Astrocyte (in vitro differentiated cells and primary cell): ENCODE results near the gene GPSM3. TPM values are rescaled to one million over a fixed set of nuclear protein-coding genes. Genes with fewer than 3 reads are reported as not detected.

Experiments
- DNase-seq: peaks from one replicate; pipeline ENCODE4 v3.0.0-alpha.2; 2010; ENCODE audit warnings: low read depth
- FAIRE-seq: peaks from 2 replicates; lab custom pipeline; 2011; peaks lifted over from hg19 to GRCh38; lab: Jason Lieb, UNC
- H2AFZ ChIP-seq: 2 replicates; pipeline ENCODE4 v1.6.0; 2012; ENCODE audit warnings: low read depth, low read length, inconsistent platforms
- H3K27ac ChIP-seq: 2 replicates; pipeline ENCODE4 v1.5.1; 2011; ENCODE audit warnings: low read depth, low read length, inconsistent platforms
- H3K27me3 ChIP-seq: 2 replicates; pipeline ENCODE4 v1.6.0; 2011; ENCODE audit warnings: low read length, inconsistent platforms; ENCODE audit not compliant: insufficient read depth
- H3K36me3 ChIP-seq: 2 replicates; pipeline ENCODE4 v1.5.1; 2011; ENCODE audit warnings: low read length, inconsistent platforms; ENCODE audit not compliant: insufficient read depth
- H3K4me1 ChIP-seq: 2 replicates; pipeline ENCODE4 v1.5.1; 2011; ENCODE audit warnings: low read length, inconsistent platforms; ENCODE audit not compliant: insufficient read depth
- H3K4me2 ChIP-seq: 2 replicates; pipeline ENCODE4 v1.6.0; 2012; ENCODE audit warnings: low read length, inconsistent platforms
- H3K4me3 ChIP-seq: 2 replicates; pipeline ENCODE4 v1.5.1; 2011; ENCODE audit warnings: low read depth, mild to moderate bottlenecking, low read length, inconsistent platforms; ENCODE audit not compliant: insufficient read depth
- H3K79me2 ChIP-seq: 2 replicates; pipeline ENCODE4 v1.6.0; 2012; ENCODE audit warnings: mild to moderate bottlenecking, low read length, inconsistent platforms; ENCODE audit not compliant: insufficient read depth
- H3K9ac ChIP-seq: 2 replicates; pipeline ENCODE4 v1.6.0; 2012; ENCODE audit warnings: mild to moderate bottlenecking, low read length, inconsistent platforms
- H3K9me3 ChIP-seq: 2 replicates; pipeline ENCODE4 v1.5.1; 2012; ENCODE audit warnings: low read depth, mild to moderate bottlenecking, low read length, inconsistent platforms; ENCODE audit not compliant: insufficient read depth
- H4K20me1 ChIP-seq: 2 replicates; pipeline ENCODE4 v1.6.0; 2012; ENCODE audit warnings: low read length, inconsistent platforms; ENCODE audit not compliant: insufficient read depth
- H3K27ac Mint-ChIP-seq: one replicate; pipeline ENCODE4 v1.8.0; 2021; ENCODE audit warnings: mild to moderate bottlenecking, mixed read lengths; ENCODE audit not compliant: unreplicated experiment
- H3K27me3 Mint-ChIP-seq: one replicate; pipeline ENCODE4 v1.8.0; 2021; ENCODE audit warnings: low read depth, mixed read lengths; ENCODE audit not compliant: unreplicated experiment
- H3K36me3 Mint-ChIP-seq: one replicate; pipeline ENCODE4 v1.8.0; 2021; ENCODE audit warnings: low read depth, mixed read lengths; ENCODE audit not compliant: unreplicated experiment
- H3K4me1 Mint-ChIP-seq: one replicate; pipeline ENCODE4 v1.8.0; 2021; ENCODE audit warnings: low read depth, mixed read lengths; ENCODE audit not compliant: unreplicated experiment
- H3K4me3 Mint-ChIP-seq: one replicate; pipeline ENCODE4 v1.8.0; 2021; ENCODE audit warnings: mild to moderate bottlenecking, moderate library complexity, mixed read lengths; ENCODE audit not compliant: unreplicated experiment
- H3K9me3 Mint-ChIP-seq: one replicate; pipeline ENCODE4 v1.8.0; 2021; ENCODE audit warnings: mild to moderate bottlenecking, mixed read lengths; ENCODE audit not compliant: unreplicated experiment
- EZH2 ChIP-seq: IDR thresholded peaks from 2 replicates; pipeline ENCODE4 v1.6.1; 2012; ENCODE audit warnings: mild to moderate bottlenecking, low read length, inconsistent platforms; ENCODE audit not compliant: insufficient read depth
- total RNA-seq: library from RNA; stranded (reverse); gene quantifications from 2 replicates; pipeline ENCODE4 v1.2.1, GENCODE V29; 2021
- TF ChIP-seq, protein P1 (sequence below): IDR thresholded peaks from 2 replicates; pipeline ENCODE4 v1.5.1; 2011; ENCODE audit warnings: low read depth, mild to moderate bottlenecking, inconsistent platforms, low read length, moderate library complexity; ENCODE audit not compliant: insufficient read depth

Gene GPSM3
- total RNA-seq, 1 donor from 2014 or later = 9.6 TPM

DNA sequence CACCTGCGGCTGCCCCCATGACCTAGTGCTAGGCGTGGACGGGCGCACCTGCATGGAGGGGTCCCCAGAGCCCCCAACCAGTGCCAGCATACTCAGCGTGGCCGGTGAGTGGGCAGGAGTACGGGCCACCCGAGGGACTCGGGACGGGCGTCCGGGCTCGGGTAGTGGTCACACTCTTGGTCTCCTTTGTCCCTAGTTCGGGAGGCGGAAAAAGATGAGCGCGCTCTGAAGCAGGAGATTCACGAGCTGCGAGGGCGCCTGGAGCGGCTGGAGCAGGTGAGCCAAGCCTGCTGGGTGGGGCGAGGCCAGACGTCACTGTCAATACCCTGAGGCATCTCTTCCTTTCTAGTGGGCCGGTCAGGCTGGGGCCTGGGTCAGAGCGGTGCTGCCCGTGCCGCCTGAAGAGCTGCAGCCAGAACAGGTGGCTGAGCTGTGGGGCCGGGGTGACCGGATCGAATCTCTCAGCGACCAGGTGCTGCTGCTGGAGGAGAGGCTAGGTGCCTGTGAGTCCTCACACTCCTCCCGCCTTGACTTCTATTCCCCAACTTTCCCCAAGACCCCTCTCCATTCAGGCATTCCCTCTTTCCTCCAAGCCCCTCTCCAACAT is 25.2 kb downstream of the GPSM3 start:
- Histone ChIP-seq H3K79me2 (peaks cover 4% of the 10 kb centered on the region), H3K9me3 (no peaks in the 10 kb centered on the region), H3K9ac (no peak overlapping the region), H4K20me1 (peaks cover 12% of the 10 kb centered on the region), H3K4me2 (no peak overlapping the region), H3K27ac (no peak overlapping the region), H3K36me3 (peaks cover 12% of the 10 kb centered on the region), H3K4me1 (peaks cover 13% of the 10 kb centered on the region), H3K27me3 (no peaks in the 10 kb centered on the region), H2AFZ (no peak overlapping the region), H3K4me3 (no peak overlapping the region)
- Mint-ChIP-seq H3K27ac (no peak overlapping the region), H3K4me3 (no peak overlapping the region), H3K27me3 (no peaks in the 10 kb centered on the region), H3K36me3 (peaks cover 37% of the 10 kb centered on the region), H3K9me3 (peaks cover 2% of the 10 kb centered on the region), H3K4me1 (peaks cover 13% of the 10 kb centered on the region)
- DNase-seq = no peak
- FAIRE-seq = no peak
- TF ChIP-seq EZH2 = no peak
- TF ChIP-seq, protein P1, sequence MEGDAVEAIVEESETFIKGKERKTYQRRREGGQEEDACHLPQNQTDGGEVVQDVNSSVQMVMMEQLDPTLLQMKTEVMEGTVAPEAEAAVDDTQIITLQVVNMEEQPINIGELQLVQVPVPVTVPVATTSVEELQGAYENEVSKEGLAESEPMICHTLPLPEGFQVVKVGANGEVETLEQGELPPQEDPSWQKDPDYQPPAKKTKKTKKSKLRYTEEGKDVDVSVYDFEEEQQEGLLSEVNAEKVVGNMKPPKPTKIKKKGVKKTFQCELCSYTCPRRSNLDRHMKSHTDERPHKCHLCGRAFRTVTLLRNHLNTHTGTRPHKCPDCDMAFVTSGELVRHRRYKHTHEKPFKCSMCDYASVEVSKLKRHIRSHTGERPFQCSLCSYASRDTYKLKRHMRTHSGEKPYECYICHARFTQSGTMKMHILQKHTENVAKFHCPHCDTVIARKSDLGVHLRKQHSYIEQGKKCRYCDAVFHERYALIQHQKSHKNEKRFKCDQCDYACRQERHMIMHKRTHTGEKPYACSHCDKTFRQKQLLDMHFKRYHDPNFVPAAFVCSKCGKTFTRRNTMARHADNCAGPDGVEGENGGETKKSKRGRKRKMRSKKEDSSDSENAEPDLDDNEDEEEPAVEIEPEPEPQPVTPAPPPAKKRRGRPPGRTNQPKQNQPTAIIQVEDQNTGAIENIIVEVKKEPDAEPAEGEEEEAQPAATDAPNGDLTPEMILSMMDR = no peak

DNA sequence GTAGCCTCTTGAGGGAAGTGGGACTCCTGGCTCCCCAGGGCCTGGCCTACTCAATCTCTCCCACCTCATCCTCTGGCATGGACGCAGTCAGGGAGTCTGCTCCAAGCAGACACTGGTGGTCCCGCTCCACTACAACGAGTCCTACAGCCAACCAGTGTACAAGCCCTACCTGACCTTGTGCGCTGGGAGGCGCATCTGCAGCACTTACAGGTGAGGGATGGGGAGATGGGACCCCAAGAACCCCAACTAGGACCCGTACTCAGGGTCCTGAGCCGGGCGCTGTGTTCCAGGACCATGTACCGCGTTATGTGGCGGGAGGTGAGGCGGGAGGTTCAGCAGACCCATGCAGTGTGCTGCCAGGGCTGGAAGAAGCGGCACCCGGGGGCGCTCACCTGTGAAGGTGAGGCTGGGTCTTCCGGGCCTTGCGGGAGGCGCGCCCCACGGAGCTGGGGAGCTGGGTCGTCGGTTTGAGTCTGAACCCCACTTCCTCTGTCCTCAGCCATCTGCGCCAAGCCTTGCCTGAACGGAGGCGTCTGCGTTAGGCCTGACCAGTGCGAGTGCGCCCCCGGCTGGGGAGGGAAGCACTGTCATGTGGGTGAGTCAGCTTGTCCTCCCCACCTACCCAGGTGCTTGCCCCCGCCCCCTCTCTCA is 25.9 kb downstream of the GPSM3 start:
- H3K4me1 ChIP-seq = peaks cover 13% of the 10 kb centered on the region
- no peak overlapping the region for H3K4me3 ChIP-seq
- Mint-ChIP-seq H3K27me3 (no peaks in the 10 kb centered on the region), H3K36me3 (peaks cover 35% of the 10 kb centered on the region), H3K4me1 (peaks cover 13% of the 10 kb centered on the region), H3K27ac (no peak overlapping the region), H3K4me3 (no peak overlapping the region), H3K9me3 (peaks cover 2% of the 10 kb centered on the region)
- H2AFZ ChIP-seq = no peak overlapping the region
- FAIRE-seq (no peak), DNase-seq (no peak)
- peaks cover 4% of the 10 kb centered on the region for H3K79me2 ChIP-seq
- TF ChIP-seq, protein P1 = no peak
- no peak for TF ChIP-seq EZH2
- H3K4me2 ChIP-seq = no peak overlapping the region
- peaks cover 12% of the 10 kb centered on the region for H3K36me3 ChIP-seq
- H3K27me3 ChIP-seq = no peaks in the 10 kb centered on the region
- peaks cover 10% of the 10 kb centered on the region for H4K20me1 ChIP-seq
- no peaks in the 10 kb centered on the region for H3K9me3 ChIP-seq
- no peak overlapping the region for H3K9ac ChIP-seq
- no peak overlapping the region for H3K27ac ChIP-seq

DNA sequence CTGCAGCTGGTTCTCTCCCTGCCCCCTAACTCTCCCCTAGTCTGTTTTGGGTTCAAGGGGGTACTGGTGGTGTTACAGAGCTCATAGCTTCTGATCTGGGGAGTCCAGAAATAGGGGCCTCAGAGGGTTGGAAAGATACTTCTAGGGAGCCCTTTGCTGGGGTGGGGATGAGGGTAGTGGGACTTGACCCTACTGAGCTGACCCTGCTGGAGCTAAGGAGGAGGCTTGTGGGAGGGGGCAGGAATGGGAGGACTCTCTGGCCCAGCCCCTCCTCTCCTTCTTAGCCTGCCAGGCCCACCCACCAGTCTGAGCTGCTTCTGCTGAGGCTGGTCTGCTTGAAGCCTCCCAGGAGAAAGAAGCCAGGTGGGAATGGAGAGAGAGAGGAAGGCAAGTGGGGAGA is 28.1 kb downstream of the GPSM3 start, which contains the start of gene EGFL8:
Gene EGFL8 (plus strand): TSS at position 301 of the 400 bp plus-strand sequence. CDS start 1,571 bp downstream, outside the sequence.
- H3K4me3 Mint-ChIP-seq = peak within 1 kb of the TSS; percentile 30
- H3K36me3 ChIP-seq = no peaks in the 10 kb centered on the region
- FAIRE-seq = no peak

More for the DNA sequence above, 28.1 kb downstream of the GPSM3 start, which contains the start of gene EGFL8:
- Histone ChIP-seq H4K20me1 (peaks cover 4% of the 10 kb centered on the region), H3K9ac (no peak within 1 kb of the TSS), H2AFZ (no peak within 1 kb of the TSS), H3K79me2 (no peaks in the 10 kb centered on the region), H3K4me1 (peaks cover 4% of the 10 kb centered on the region), H3K27me3 (no peaks in the 10 kb centered on the region), H3K27ac (no peak within 1 kb of the TSS), H3K9me3 (no peaks in the 10 kb centered on the region), H3K4me2 (no peak within 1 kb of the TSS), H3K4me3 (no peak within 1 kb of the TSS)
- Mint-ChIP-seq H3K27ac (no peak within 1 kb of the TSS), H3K9me3 (peaks cover 2% of the 10 kb centered on the region), H3K4me1 (peaks cover 13% of the 10 kb centered on the region), H3K36me3 (peaks cover 25% of the 10 kb centered on the region), H3K27me3 (no peaks in the 10 kb centered on the region)
- no peak for TF ChIP-seq EZH2
- TF ChIP-seq, protein P1 = no peak
- DNase-seq = no peak
